CD4-positive, alpha-beta T cell treated with Interleukin-12 subunit alpha and Interleukin-12 subunit beta, for 1 hour (primary cell): ENCODE results near the gene CSMD2.
"Not testable (repeated sequence)": the region's sequence is repeated elsewhere in the genome, so short reads cannot be mapped to it uniquely, and the experiment has no call there.

Experiments
- DNase-seq: peaks from one replicate; pipeline ENCODE4 v3.0.0-alpha.2; 2020

CSMD2 gene

DNA sequence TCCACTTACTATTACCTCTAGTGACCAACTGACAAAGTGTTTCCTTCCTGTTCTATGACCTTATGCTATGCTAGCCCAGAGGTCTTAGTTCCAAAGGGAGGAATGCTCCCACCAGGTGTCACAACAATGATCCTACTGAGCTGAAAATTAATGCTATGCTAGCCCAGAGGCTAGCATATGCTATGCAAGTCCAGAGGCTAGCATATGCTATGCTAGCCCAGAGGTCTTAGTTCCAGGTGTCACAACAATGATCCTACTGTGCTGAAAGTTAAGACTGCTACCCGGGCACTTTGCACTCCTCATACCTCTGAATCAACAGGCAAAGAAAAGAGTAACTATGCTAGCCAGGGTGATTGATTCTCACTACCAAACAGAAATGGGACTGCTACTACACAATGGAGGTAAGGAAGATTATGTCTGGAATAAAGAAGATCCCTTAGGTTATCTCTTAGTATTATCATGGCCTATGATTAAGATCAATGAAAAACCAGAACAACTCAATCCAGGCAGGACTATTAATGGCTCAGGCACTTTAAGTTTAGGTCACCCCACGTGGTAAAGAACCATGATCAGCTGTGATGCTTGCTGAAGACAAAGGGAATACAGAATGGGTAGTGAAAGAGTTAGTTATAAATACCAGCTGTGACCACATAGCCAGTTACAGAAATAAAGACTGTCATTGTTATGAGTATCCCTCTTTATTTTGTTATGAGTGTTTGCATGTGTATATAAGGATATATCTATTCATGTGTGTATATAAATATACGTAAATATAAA lies 114.1 kb downstream of the CSMD2 start:
- no peak for DNase-seq

- DNase-seq, result no peak
Measured at GRCh38 chr1:34049994-34050393, 115.0 kb downstream of the CSMD2 start.

DNA sequence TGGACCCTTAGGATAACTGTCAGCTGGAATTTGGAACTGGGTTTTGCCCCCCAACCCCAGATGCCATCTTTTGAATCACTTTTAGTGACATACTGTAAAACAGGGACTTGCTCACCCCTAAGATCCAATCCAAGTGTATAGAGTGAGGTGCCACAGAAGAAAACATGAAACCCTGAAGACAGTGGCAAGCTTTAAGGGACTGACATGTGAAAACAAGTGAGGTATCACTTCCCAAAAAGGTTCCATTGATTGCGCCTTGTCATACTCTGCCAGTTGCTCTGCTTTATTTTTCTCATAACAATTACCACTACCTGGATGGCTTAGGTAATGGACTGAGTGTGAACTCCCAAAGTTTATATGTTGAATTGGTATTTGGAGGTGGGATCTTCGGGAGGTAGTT lies 115.6 kb downstream of the CSMD2 start:
- no peak for DNase-seq

- no peak for DNase-seq
Measured at GRCh38 chr1:34037856-34038255, 127.2 kb downstream of the CSMD2 start.

DNA sequence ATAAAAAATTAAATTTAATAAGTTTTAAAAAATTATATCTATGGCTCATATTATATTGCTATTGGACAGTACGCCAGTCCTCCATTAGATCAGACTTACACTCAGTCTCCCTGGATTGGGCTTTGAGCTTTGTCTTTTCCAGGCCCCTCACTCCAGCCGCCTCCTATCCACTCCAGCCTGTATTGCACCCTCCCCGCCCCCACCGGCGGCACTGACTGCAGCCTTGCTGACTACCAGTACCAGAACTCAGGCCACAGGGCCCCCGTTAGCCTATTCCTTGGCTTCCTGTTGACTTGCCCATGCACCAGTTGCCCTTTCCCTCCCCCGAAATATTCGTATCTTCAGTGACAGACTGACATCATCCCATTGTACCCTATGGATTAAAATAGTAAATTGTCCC lies 127.9 kb downstream of the CSMD2 start:
- DNase-seq, result no peak

GRCh38 chr1:34034036-34034435 lies 131.0 kb downstream of the CSMD2 start:
- no peak for DNase-seq

DNA sequence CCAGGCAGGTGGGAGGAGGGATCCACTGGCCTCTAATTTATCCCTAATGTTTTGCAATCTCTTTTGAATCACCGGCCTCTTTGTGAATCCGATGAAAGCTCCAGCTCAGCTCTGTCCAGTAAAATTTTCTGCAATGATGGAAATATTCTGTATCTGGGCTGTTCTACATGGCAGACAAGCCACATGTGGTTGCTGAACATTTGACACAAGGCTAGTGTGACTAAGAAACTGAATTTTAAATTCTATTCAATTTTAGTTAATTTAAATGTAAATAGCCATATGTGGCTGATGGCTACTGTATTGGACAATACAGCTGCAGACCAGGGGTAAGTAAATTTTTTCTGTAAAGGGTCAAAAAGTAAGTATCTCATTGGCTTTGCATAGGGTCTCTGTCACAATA lies 135.1 kb downstream of the CSMD2 start:
- DNase-seq, result no peak

- DNase-seq, result no peak
Measured at GRCh38 chr1:34029515-34029914, 135.5 kb downstream of the CSMD2 start.

DNA sequence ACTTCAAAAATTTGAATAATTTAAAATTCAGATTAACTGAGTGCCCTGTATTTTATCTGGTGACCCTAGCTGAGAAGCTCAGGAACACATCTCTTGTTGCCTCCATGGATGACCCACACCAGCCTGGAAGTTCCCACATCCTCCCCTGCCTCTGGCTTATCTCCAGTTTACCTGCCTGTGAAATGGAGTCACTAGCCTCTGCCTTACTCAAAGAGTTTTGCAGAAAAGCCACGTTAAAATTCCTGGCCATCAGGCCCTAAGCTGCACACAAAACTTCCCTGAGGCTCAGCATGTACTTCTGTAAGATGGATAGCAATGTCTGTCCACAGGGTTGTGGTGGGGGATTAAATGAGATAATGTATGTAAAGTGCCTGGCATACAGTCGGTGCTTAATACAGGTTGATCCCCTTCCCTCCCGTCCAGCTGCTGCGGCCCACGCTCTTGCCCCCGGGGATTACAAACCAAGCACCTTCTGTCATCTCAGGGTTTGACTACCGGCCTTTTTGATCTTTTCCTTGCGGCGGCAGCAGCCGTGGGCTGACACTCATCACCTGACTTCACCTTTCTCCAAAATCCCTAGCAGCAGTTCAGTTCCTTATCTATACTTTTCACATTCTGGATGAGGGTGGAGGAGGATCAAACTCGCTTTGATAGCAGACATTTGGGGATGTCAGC lies 136.5 kb downstream of the CSMD2 start:
- DNase-seq, result no peak

DNA sequence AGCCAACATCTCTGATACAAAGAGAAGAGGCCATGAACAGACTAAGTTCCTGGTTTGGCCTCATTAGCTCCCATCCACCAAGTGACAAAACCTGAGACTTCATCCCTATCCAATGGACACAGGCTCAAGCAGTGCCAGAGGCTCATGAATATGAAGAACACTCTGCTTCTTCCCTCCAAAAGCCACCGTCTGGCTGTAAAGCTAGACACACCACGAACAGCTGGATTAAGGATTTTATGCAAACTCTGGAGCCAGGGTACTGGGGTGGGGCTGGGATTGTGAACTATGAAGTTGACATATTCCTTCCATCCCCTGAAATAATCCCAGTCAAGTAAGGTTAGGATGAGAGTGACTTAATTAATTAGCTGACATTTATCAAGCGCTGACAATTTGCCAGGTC lies 139.4 kb downstream of the CSMD2 start:
- no peak for DNase-seq

DNA sequence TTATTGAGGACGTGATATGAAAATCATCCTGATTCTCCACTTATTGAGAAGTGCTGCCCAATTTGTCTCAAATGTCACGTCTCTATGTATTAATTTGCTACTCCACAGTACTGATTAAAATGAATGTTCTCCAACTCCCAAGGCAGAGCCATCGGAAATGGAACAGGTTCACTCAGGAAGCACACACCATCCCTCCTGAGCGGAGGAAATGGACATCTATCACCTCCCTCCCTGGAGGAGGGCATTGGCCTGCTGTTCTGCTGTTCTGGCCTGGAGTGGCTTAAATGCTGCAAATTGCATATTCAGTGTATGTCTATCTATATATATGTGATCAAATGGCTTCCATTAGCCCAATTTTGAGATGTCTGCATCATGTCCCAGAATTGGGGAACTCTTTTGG lies 140.5 kb downstream of the CSMD2 start:
- DNase-seq, result no peak

DNA sequence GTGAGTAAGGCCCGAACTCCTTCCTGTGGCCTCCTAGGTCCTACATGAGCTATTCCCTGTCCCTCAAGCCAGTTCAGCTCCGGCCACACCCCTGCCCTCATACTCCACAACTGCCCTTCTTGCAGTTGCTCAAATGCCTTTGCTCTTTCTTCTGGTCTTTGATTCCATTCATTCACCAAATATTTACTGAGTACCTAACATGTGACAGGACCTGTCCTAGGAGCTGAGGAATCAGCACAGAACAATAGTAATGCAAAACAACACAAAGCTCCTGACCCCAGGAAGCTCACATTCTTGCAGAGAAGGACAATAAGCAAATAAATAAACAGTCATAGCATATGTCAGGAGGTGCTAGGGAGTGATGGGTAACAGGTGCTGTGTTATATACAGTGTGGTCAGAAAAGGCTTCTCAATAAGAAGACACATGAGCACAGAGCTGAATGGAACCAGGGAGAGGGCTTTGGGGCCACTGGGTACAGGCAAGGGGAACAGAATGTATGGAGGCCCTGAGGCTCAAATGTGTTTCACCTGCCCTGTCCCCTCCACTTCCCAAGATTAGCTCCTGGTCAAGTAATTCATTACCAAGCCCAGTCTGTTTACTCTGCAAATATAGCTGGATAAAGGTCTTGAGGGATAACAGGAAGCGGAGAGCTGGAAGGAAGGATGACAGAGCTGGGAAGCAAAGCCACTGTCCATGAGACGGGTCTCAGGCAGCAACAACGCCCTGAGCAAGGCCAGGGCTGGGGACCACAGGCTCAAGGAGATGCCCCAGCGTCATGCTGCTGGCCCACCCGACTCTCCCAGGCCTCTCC lies 145.1 kb downstream of the CSMD2 start:
- DNase-seq, result no peak

- no peak for DNase-seq
Measured at GRCh38 chr1:34018285-34018684, 146.7 kb downstream of the CSMD2 start.

- not testable (repeated sequence) for DNase-seq
Measured at GRCh38 chr1:34016281-34016680, 148.7 kb downstream of the CSMD2 start.

DNA sequence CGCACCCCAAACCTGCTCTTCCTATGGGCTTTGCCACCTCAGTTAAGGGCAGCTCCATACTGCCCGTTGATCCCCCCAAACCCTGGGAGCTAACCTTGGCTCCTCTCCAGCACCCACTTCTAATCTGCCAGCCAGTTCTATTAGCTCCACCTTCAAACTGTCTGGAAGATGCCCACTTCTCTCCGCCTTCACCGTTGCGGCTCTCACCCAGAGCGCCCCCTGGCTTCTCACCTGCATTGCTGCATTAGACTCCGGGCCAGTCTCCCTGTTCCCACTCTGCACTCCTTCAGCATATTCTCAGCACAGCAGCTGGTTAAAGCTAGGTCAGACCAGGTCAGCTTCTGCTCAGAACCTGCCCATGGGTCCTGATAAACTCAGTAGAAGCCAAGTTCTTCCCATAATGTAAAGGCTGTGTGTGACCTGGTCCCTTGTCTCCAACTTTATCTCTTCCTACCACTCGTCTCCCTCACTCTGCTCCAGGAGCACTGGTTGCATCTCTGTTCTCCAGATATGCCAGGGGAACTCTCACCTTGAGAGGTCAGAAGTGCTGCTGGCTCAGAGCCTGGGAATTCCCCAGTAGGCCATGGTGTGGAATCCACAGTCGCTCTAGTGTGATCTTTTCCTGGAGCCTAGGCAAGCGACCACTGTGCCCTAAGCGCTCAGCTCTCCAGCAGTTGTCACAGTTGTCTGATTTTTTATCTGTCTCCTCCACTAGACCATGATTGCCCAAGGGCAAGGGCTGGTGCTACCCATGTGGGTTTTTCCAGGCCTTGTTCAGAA lies 150.9 kb downstream of the CSMD2 start:
- DNase-seq, result no peak

DNA sequence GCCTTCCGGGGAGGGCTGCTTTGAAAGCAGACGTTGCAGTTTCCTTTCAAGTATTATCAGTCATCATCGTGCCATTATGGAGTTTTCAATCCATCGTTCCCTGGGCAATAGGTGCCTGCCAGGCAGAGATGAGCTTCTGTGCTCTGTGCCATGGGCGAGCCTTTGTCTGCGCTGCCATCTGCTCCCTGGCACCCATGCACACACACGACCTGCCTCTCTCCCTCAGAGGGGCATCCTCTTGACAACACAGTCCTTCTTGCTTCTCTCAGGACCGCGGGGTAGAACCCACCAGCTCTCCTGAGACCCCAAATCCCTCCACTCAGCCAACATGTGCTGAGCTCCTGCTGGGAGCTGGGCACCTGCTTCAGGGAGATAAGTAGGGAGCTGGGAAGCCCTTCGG lies 151.9 kb downstream of the CSMD2 start:
- DNase-seq, result no peak

DNA sequence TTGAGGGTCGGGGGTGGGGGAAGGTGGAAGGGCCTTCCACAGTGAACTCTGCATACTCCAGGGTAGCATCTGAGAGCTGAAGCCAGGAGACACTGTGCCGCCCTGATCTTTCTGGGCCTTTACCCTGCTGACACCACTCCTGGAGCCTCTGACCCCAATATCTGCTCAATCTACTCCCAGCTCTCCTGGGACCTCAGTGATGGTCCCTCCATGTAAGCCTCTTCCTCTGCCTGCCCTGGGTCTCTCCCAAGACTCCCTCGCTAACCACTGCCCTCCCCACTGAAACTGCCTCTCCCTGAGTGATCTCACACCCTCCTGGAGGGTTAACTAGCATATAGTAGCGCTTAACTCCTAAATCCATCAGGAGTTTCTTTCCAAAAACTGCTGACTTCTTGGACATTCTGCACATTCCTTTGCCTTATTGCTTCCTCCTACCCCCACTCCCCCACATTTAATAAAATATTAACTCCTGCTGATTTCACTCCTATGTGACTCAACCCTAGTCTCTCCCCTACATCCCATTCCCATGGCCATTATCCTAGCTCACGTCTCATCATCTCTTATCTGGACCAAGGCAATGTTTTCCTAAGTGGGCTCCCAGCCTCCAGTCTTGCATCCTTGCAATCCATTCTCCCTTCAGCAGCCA lies 155.6 kb downstream of the CSMD2 start:
- DNase-seq, result no peak

DNA sequence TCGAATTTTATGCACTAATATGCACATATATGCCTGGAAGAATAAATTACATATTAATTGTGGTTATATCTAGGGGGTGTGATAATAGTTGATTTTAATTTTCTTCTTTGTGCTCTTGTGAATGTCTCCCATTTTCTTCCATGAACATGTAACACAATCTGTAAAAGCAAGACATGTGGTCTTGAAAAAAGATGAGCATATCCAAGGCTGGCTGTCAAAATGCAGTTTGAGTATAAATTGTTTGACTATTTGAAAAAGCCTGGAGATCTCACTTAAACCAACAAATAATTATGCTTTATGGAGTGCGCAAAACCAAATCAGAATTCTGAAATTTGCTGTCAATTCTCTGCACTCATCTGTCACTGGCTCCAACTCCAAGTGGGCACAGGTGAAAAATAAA lies 157.3 kb downstream of the CSMD2 start:
- DNase-seq, result no peak

DNA sequence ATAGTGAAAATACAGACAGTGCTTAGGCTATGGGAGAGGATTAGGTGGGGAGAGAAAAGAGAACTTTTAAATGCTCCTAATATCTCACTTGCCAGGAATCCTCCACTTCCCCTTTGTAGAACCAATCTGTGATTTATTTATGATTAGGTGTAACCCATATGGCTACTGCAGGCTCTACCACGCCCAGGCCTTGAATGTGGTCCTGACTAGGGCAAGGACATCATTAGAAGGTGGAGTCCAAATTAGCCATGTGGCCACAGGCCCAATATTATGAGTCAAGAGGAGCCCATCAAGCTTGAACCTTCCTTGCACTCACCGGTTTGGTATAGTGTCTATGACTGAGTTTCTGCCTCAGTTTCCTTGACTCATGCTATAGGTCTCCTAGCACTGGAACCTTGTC lies 159.7 kb downstream of the CSMD2 start:
- no peak for DNase-seq

- no peak for DNase-seq
Measured at GRCh38 chr1:34002810-34003209, 162.2 kb downstream of the CSMD2 start.

DNA sequence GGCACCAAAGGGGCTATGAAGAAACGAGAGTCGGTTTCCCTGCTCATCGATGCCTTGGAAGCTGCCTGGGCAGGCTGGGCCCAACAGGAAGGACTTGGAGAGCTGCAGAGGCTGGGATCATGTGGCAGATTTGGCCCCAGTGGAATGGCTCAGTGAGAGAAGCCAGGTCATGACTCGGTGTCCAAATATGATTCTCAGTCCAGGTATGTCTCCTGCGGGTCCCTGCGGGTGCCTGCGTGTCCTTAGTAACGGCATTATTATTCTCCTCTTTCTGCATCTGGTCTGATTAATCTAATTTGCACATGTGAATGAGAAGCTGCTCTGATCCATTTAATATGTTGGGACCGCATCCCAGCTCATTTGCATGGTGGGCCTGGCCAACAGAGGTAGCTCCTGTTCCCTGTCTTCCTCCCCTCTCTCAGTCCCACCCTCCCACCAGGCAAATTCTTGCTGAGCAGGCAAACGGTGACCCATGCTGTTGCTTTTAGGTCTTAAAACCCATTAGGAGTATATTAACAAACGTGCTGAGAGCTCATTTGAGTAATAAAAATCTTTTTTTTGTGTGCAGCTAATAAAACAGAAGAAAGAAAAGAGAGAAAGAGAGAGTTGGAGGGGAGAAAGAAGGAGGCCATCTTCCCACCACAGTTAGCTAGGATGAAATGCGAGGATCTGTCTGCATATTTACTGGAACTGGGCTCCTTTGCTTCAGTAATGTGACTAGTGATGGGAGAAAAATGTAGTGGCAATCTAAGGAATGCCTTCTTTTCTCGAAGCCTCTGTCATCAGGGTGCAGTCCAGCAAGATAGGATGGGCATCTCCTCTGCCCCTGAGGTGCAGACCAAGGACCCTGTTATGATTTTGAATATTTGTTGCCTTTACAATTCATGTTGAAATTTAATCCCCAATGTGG lies 167.6 kb downstream of the CSMD2 start:
- DNase-seq, result no peak
